HG02943 (cell line): Measurements from ENCODE around the gene EFCAB5.
A peak's percentile ranks its signal among the peaks of the same experiment; 100 is the strongest.
"Not testable (repeated sequence)": the region's sequence is repeated elsewhere in the genome, so short reads cannot be mapped to it uniquely, and the experiment has no call there.

Experiments
- ATAC-seq: cut with Tn5 transposase; IDR thresholded peaks from one replicate; pipeline ENCODE4 v1.9.1; 2021; ENCODE audit warnings: mild to moderate bottlenecking, low read depth, moderate library complexity; ENCODE audit not compliant: unreplicated experiment

EFCAB5 gene

DNA sequence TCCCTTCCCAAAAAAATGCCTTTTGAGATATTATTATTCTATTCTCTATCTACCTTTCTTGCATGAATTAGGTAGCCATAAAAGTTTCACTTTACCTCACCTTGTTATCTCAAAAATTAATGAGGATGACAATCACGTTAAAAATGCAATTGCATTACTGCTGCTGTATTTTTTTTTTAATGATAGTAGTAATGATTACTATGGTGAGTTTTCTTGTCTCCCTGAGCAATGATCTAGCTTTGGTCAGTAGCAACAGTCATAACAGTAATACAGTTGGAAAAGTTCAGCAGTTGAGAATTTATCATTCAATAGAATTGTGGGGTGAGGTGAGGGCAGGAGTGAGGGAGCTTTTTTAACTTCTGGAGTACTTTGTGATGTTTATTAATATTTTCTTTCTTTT lies at the start of gene EFCAB5:
TSS of gene EFCAB5 (plus strand) at position 301 of the 400 bp plus-strand sequence. CDS start 163 bp downstream, outside the sequence.
- no peak for ATAC-seq

DNA sequence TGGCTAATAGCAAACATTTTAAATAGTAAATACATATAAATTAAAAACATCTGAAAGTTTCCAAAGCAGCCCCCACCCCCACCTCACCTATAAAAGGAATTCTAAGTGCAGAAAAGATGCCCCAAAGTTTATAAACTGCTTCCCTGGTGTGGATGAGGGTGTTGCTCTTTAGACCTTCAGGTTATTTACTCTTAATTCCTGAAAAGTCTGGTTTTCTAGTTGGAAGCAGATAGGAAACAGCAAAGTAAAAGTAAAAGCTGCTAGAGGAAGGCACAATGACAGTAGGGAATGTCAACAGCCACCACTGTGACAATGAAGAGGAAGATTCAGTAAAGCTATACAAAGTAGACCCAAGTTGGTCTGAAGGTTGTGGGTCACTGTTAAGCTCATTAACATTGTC lies 49.2 kb upstream of the EFCAB5 start:
- ATAC-seq: no peak

DNA sequence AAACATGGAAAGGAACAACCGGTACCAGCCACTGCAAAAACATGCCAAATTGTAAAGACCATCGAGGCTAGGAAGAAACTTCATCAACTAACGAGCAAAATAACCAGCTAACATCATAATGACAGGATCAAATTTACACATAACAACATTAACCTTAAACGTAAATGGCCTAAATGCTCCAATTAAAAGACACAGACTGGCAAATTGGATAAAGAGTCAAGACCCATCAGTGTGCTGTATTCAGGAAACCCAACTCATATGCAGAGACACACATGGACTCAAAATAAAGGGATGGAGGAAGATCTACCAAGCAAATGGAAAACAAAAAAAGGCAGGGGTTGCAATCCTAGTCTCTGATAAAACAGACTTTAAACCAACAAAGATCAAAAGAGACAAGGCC lies 44.3 kb upstream of the EFCAB5 start:
- ATAC-seq: not testable (repeated sequence)

DNA sequence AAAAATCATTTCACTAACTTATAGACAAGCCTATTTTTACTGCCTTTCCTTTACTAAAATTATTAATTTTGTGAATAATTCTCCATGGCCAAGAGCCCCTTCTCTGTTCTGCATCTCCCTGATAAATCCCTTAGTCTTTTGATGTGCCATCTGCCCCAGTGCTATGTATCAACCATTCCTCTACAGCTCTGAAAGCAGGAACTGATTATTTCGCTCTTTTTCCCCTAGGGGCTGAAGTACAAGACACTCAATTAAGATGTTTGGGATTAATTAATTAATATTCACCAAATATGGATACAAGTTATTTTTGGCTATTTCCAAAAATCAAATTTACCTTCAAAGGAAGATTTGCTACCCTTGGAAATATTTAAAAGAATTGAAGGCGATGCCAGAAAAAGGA lies 38.0 kb upstream of the EFCAB5 start:
- ATAC-seq: no peak

DNA sequence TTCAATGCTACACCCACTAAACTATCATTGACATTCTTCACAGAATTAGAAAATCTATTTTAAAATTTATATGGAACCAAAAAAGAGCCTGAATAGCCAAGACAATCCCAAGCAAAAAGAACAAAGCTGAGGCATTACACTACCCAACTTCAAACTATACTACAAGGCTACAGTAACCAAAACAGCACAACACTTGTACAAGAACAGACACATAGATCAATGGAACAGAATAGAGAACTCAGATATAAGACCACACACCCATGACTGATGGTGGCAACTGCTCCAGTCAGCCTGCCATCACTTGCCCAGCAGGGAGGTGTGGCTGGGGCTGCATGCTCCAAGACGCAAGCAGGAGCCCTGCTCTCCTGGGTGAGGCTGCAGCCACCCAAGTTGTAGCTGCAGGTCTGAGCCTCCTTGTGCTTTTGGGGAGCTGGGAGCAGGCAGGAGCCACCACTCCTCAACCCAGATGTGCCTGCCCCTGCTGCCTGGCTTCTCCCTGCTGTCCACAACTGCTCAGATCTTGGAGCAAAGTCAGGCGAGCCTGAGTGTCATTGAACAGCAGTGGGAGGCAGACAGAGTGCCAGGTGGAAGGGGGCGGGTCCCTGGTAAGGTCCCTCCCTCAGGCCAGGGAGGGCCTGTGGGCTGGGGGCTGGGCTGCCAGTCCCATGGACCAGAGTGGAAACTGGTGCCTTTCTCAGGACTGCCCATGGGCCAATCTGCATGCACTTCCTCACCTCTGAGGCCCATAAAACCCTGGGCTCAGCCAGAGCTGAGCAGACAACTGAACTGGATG lies 36.2 kb upstream of the EFCAB5 start:
- ATAC-seq: no peak

DNA sequence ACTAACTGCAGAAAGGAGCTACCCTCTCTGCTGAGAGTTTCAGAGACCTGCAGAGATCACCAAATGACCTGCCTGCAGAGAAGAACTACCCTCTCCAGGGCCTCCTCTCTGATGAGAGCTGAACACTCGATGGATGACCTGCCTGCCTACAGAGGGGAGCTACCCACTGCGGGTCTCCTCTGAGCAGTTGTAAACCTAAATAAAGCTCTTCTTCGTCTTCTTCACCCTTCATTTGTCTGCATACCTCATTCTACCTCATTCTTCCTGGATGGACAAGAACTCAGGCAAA lies 35.6 kb upstream of the EFCAB5 start:
- ATAC-seq: no peak

DNA sequence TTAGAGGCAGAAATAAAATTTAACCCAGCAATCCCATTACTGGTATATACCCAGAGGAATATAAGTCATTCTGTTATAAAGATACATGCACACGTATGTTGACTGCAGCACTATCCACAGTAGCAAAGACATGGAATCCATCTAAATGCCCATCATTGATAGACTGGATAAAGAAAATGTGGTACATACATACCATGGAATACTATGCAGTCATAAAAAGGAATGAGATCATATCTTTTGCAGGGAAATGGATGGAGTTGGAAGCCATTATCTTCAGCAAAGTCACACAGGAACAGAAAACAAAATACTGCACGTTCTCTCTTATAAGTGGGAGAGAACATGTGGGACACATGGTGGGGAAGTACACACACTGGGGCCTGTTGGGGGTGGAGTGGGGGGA lies 34.5 kb upstream of the EFCAB5 start:
- ATAC-seq: no peak

DNA sequence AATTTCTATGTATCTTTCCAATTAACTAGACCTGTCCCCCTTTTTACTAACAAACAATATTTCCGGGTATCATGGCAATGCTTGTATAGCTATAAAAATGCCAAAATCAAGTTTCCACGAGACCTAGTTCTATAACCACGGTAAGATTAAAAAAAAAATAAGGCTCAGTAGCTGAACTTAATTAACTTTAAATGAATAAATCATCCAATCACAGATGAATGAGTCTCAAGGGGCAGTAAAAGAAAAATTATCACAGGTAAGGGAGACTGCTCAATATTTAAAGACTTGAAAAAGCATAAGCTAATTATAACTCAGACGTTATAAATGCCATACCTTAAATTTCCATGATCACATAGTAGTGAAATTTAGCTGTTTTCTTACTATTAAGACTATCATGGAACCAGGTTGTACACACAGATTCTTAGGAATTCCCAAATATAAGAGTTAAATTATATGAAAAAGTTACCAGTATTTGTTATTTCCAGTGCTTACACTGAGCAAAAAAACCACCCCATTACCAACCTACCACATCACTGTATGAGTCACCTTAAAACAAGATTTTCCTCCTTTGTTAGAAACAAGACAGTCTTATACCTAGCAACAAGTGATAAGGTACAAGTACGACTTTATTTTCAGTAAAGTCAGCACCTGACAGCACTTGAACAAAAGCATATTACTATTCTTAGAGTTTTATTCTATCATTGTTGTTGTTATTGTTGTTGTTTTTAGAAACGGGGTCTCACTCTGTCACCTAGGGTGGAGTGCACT lies 32.0 kb upstream of the EFCAB5 start:
- ATAC-seq: no peak

DNA sequence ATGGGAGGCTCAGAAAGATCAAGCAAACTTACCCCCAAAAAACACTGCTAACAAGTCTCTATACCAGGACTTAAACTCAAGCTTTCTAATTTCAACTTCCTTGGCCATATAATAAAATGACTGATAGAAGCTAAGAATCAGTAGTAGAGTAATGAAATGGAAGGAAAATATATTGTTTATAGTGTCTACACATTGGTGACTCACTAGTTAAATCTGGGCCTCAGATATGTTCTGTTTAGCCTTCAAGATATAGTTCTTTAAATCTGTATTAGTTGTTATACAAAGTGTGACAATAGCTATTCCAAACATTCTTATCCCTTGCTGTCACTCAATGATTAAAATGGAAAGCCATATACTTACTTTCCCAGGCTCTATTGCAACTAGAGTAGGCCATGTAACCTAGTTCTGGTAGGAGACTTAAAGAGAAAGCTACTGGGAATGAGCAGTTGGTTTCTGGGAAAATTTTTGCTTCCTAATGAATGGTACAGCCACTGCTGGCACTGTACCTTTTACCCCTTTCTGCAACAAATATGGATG lies 29.7 kb upstream of the EFCAB5 start:
- no peak for ATAC-seq

DNA sequence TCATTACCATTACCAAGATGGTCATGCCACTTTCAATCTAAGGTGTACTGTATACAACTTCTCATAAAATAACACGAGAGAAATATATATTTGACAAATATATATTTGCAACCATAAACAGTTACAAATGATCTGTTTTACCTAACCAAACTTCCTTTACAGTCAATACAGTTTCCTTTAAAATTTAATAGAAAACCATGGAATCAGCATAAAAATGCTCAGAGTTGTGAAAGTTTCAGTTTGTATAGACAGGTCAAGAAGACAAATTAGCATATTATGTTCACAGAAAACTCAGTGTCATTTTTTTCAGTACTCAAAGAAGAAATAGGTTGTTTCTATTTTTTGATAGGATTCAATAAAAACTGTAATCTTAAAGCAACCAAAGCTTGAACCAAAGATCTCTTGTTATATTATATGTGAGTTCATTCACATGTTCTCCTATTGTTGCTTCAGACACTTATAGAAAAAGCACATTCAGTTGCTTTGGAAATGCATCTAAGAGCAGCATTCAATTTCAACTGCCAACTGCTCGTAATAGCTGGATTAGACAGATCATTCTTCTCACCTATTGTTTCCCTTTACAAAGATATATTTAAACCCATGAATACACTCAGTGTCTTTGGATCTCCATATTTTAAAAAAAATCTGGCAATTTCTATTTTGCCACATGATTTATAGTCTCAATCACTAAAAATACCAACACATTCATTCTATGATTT lies 26.5 kb upstream of the EFCAB5 start:
- no peak for ATAC-seq

DNA sequence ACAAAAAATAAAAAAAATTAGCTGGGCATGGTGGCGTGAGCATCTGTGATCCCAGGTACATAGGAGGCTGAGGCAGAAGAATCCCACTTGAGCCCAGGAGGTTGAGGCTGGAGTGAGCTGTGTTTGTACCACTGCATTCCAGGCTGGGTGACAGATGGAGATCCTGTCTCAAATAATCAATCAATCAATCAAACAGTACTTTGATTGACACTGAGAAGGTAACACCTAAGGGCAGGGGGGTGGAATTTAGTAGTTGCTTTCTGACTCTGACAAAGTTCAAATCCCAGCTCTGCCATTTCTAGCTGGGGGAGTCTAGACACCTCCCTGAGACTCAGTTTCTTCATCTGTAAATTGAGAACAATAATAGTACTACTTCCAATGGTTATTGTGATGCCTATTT lies 23.4 kb upstream of the EFCAB5 start:
- no peak for ATAC-seq

DNA sequence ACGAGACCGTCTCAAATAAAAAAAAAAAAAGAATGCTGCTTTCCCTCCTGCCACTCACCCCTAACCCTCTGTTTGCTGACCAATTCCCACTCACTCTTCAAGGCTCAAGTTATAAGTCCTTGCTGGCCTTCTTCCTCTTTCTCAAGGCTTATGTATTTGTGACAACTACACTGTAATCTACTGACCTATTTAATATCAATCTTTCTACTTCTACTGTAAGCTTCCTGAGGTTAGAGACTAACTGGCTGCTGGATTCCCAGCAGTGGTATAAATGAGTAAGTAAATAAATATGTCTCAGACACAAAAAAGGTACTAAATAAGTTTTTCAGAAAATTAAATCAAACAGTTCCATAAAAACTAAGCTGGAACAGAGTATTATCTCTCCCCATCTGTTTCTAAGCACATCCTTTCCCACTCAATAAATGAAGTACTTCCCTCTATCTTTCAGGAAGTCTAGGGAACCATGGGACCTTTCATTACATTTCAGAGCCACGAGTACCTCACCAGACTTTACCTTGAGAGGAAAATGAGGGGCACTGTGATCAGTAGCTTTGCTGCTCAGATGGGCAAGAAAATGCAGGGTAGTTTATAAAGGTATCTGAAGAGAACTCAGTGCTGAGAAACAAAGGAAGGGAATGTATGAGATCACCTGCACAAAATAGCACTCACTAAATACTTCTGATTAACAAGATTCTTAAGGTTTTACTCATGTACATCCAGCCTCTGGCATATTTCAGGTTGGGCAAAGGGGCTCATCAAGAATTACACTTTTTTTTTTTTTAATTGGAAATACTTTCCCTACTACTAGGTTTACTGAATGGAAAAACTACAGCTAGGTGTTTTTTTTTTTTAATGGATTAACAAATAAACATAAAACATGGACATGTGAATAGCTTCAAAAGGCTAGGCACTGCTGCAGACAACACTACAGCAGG lies 22.2 kb upstream of the EFCAB5 start:
- ATAC-seq: no peak

DNA sequence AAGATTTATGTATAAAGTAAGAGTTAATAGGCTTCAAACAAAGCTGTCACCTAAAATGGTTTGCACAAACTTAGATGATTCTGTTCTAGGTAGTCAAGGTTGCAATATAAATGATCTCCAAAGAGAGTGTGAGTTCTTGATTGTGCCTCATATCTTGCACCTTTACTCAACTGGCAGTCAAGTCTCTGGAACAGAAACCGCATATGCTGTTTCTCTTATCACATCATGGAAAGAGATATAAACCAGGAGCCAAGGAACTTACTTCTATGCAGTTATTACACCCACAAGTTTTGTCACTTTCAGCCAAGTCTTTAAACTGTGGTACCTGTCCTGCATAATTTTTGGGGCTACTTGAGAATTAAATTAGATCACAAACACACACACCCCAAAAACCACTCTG lies 16.6 kb upstream of the EFCAB5 start:
- no peak for ATAC-seq

DNA sequence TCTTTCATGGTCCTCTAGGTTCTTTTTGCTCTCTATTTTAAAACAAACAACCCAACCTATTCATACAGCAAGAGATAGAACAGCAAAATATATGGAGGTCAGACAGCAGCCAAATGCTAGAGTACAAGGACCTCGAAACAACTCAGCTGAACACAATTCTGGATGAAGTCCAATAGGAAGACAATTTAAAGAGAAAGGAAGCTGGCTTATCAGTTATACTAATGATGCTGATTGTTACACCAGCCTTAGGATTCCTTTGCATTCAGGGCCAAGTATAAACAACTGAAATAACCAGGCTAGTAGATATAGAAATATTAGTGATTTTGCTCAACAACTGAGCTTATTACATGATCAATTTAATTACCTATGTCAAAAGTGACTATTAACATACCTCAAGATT lies 13.9 kb upstream of the EFCAB5 start:
- ATAC-seq: no peak

DNA sequence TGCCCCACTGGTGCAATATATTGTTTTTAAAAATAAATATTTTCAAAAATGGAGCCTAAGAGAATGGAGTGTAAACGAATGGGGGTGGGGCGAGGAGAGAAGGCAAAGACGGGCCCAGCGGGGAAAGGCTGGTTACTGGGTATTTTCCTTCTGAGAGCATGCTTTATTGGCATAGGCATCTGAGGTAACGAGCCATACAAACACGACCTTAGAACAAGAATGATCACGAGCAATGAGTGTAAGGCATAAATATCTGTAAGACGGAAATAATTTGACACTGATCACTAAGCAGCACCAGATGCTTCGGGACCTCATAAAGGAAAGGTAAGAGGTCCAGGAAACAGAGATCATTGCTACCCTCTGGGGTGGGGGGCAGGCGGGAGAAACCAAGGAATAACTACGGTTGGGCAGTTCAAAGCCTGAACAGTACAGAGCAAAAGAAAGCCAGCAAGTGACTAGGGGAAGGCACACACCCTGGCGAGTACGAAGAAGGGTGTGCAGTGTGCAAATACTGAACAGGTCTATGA lies 12.4 kb upstream of the EFCAB5 start:
- no peak for ATAC-seq

DNA sequence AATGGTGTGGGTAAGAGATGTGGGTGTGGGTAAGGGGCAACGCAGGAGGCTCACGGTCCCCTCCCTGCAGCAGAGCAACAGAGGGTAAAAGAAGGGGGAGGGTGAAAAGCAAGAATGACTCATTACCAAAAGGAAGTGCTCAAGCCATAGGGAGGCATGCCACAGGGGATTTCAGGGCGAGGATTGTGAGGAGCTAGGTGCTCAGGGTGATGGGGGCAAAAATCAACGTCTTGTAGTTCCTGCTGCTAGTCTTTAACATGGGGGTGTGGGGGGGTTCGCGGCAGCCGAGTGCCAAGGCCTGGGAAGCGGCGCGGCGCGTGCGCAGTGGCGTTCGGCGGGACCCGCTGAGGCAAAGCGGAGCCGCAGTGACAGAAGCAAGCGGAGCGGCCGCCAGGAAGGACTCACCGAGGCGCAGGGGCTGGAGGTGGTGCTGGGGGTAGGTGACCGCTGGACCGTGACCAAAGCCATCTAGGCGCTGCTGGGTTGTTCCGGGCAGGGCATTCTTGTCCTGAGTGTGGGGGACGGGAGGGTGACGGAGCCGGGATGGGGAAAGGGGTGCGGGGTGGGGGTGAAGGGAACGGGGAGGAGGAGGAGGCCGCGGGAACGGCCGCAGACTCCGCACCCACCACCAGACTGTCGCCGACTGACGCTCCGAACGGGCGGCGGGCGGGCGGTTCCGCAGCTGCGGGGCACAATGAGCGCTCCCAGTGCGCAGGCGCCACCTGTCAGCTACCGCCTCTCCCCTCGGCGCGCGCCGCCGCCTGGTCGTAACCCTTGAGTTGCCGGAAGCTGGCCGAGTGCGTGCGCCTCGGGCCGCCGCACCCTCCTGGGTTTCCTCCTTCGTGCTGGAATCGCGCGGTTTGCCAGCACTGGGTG lies 11.7 kb upstream of the EFCAB5 start, which contains the start of gene SSH2:
TSS of gene SSH2 (minus strand) at position 696 of the 876 bp plus-strand sequence. CDS start at position 468, 228 bp downstream.
- no peak for ATAC-seq

DNA sequence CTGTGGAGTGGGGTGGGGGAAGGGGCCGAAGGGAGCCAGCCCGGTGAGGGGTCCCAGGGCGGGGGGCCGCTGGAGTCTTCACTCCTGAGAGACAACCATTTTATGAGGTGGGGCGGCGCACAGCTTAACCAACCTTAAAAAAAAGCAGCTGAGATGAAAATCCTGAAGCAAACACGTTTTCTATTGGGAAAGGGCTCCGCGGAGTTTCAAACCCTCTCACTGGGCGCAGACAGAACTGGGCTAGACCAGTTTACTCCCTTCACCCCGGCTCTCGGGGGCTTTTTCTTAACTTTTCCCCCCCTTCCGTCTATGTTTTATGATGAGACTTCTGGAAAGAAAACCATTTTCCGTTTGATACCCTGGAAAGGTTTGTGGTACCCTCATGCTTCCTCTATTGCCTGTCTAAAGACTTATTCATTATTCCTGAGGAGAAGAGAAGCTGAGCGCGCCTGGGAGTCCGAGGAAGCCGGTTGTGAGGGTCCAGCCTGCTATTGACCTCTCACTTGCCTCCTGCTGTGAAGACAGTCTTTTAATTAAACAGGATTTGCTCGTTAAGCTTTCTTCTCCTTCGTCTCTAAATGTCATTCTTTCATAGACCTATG lies 10.9 kb upstream of the EFCAB5 start:
- ATAC-seq: no peak

DNA sequence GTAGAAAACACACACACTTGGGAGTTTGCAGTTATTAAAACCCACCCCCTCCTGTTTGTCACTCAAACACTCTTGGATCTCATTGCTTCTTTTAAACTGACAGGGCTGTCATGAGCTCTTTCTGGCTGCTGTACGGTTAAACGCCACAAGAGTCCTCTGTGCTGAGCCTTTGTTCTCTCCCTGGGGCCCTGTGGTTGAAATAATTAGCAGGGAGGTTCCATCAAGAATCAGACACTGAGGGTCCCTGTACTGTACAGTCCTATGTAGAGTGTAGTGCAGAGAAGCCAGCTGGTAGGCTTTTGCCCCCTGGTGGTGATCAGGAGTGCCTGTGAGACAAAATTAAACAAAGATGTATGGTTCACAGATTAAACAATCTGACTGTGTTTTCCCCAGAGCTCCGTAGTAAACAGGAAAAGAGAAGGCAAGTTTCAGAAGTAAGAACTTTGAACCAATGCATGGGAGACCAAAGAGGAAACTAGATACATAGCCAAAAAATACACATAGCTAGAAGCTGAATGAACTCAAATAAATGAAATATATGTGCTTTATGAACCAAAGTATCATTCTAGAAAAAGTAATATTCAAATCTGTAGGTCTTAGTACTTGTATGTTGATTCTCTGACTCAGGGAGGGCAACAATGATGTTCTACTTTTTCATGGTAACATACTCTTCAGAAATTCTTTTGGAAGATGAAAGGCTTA lies 10.1 kb upstream of the EFCAB5 start:
- ATAC-seq: peak; percentile 75
